GM21825 (cell line): ENCODE results near the gene FAM83G.
"Not testable (repeated sequence)": the region's sequence is repeated elsewhere in the genome, so short reads cannot be mapped to it uniquely, and the experiment has no call there.

Experiments used
- ATAC-seq: cut with Tn5 transposase; IDR thresholded peaks from one replicate; pipeline ENCODE4 v1.9.1; 2021; ENCODE audit warnings: mild to moderate bottlenecking, moderate library complexity; ENCODE audit not compliant: unreplicated experiment

Gene FAM83G

DNA sequence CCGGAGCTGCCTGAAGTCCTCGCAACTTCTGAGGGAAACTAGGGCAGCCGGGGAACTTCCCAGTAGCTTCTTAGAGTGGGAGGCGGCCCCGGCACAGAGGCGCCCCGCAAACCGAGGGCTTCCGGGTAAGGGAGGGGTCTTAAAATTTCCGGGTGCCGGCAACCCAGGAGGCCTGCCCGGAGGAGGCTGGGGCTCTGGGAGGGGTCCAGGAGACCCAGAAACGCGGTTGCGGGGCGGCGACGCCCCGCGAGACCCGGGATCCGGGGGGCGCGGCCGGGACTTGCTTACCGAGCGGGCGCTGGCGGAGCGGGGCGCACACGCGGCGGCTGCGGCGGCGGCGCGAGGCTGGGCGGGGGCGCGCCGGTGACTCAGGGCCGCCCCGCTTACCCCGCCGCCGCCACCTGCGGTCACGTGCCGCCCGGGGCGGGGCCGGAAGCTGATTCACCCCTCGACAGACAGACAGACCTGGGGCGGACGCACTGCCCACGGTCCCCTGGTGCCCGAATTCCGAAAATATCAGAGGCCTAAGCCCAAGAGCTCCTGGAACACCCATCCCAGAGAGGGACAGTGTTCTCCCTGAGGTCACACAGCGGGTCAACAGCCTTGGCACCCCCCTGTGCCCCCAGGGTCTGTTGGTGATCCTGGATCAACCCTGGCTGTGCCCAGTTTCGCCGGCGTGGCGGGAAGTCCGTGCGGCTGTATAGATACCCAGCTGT is at the start of gene FAM83G:
TSS of gene FAM83G (minus strand) at position 344 of the 716 bp plus-strand sequence. CDS start 723 bp downstream, outside the sequence.
- peak; percentile 63 for ATAC-seq

- ATAC-seq = not testable (repeated sequence)
These were observed 44.3 kb upstream of the FAM83G start for GRCh38 chr17:19048826-19049225.

- ATAC-seq = not testable (repeated sequence)
These were observed 42.9 kb upstream of the FAM83G start for GRCh38 chr17:19047510-19047909.

- not testable (repeated sequence) for ATAC-seq
These were observed 42.3 kb upstream of the FAM83G start, which contains the start of gene GRAP for GRCh38 chr17:19046782-19047375. Gene GRAP (minus strand): TSS chr17:19046957. CDS start chr17:19046926, 31 bp downstream.

DNA sequence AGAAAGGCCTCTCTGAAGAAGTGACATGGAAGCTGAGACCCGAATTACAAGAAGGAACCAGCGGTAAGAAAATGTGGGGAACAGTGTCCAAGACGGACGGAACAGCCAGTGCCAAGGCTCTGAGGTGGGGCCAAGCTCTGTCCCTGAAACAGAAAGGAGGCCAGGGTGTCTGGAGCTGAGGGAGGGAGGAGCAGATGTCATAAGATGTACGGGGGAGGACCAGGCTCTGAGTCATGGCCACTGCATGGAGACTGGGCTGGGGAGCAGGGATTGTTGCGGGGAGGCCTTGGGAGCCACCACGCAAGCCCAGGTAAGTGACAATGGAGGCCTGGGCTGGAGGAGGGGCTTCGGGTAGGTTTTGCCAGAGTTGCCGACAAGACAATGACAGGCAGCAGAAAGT is 40.1 kb upstream of the FAM83G start:
- not testable (repeated sequence) for ATAC-seq

DNA sequence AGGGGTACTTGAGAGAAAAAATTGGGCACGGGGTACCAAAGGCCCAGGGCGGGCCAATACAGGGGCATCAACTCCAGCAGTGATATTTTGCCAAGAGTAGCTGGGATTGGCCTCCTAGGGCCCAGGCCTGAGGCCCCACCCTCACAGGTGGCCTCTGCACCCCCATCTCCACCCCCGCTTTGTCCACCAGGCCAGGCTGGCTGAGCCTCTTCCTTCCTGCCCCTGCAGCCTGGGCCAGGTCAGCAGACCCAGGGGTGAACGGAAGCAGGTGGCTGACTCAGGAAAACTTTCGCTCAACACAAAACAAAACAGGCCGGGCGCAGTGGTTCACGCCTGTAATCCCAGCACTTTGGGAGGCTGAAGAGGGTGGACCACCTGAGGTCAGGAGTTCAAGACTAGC is 38.5 kb upstream of the FAM83G start:
- peak; percentile 21 for ATAC-seq

GRCh38 chr17:19042369-19042768 is 37.8 kb upstream of the FAM83G start:
- ATAC-seq = not testable (repeated sequence)

GRCh38 chr17:19041871-19042270 is 37.3 kb upstream of the FAM83G start:
- not testable (repeated sequence) for ATAC-seq

DNA sequence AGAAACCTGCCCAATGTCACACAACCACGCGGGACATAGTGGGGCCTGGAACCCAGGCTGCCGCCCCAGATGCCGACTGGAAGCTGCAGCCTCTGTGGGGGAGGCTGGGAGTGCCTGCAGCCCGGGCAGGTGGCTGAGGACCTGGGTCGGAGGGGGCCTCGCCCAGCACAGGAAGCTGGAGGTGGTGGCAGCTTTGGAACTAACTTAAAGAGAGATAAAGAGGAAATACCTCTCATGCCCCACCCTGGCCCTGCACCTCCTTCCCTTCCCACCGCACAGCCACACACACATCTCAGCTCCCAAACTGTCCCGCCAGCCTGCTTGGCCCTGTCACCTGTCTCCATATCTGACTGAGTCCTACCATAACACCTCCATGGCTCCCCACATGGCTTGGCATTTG is 35.8 kb upstream of the FAM83G start:
- ATAC-seq = not testable (repeated sequence)

DNA sequence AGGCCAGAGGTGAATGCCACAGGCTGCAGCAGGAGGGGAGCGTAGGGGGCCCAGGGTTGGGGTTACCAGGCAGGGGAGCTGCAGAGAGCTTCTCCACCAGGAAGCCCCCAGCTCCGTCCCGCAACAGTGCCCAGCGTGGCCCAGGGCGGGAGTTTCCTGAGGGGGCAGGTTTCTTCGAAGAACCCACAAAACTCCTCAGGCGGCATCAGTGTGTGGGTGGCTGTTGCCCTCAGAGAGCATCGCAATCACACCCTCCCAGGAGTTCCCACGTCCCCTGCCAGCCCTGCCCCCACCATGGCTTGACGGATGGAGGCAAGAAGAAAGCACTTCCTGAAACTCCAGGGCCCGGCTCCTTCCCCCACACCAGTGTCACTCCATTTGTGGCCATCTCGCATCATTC is 34.2 kb upstream of the FAM83G start:
- ATAC-seq = peak; percentile 22

GRCh38 chr17:19038007-19038406 is 33.4 kb upstream of the FAM83G start:
- not testable (repeated sequence) for ATAC-seq

- ATAC-seq = not testable (repeated sequence)
These were observed 33.0 kb upstream of the FAM83G start for GRCh38 chr17:19037547-19037946.

- ATAC-seq = not testable (repeated sequence)
These were observed 31.6 kb upstream of the FAM83G start for GRCh38 chr17:19036186-19036585.

DNA sequence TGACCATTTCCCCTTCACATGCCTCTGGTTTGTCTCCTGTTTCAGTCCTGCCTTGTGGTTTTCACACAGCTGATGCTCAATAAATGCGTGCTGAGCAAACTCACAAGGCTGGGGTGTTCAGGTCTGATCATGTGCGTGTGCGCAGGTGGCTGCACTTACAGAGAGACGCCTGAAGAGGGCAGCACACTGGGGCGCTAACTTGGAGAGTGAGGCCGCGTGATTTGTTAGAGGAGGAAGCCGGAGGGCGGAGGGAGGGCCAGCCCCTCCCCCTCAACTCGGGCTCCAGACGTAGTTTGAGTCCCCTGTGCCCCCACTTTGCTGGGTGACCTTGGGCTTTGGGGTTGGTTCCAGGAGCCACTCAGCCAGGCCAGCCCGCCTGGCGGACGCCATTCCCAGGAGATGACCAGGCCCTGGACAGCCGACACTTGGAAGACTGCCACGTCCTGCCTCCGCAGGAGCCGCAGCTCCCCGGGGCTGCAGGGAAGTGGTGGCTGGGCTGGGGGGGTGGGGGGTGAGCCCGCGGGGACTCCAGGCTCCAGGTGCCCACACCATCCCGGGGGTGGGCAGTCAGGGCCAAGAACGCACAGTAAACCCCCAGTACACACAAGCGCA is 27.9 kb upstream of the FAM83G start:
- ATAC-seq = peak; percentile 44

DNA sequence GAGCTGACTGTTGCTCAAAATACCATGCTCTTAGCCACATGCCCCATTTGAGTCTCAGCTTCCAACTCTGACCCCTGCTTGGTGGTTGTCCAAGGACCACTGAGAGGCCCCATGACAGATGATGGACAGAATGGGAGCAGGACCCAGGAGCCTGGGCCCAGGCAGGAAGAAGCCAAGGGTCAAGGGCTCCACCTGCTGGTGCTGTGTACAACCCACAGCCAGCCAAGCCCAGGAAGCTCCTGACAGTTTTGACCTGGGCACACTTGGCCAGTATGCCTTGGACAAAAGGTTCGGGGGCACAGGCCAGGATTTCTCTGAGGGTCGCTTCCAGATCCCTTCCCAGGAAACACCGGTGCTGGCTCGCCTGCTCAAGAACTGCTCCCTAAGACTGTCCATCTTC is 27.2 kb upstream of the FAM83G start:
- ATAC-seq = not testable (repeated sequence)

DNA sequence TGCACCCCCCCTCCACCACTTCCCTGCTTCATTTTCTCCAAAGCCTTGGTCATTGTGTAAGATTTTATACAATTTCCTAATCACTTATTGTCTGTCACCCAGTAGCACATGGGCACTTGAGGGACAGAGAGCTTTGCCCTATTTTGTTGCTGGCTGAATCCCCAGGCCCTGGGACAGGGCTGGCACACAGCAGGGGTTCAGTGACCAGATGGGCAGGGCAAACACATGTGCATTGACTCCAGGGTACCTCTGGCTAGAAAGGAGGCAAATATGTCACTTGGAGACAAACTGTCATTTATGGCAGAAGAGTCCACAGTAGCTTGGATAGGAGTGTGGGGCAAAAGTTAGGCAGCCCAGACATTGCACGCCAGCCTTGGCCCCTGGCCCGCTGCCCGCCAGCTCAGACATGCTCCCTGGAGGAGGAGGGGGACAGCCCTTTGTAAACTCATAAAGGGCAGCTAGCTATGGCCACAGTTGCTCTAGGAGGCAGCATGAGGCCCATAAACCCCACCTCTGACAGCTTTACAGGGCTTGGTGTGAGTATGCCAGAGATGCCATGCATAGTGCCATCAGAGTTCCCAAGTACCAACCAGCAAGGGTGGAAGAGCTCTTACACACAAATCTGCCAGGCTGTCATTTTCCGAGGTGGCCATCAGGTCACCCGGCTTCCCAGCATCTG is 26.3 kb upstream of the FAM83G start:
- ATAC-seq = not testable (repeated sequence)

- not testable (repeated sequence) for ATAC-seq
These were observed 25.2 kb upstream of the FAM83G start for GRCh38 chr17:19029740-19030139.

DNA sequence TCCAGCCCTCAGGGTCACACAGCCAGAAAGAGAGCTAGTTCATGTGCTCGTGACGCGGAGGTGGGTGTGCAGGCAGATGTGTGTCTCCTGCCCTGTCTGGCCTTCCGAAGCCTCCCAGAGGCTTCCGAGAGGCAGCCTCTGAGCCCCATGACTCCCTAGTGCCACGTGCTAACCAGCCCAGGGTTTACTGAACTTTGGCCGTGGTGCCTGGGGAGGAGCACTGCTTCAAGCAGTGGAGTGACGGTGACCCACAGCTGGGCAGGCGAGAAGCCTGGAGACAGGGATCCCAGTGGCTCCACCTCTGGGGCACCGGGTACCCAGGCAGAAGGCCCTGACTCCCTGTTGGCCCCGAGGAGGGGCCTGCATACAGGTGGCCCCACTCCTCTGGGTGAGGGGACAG is 24.1 kb upstream of the FAM83G start:
- ATAC-seq = not testable (repeated sequence)

- no peak for ATAC-seq
These were observed 19.8 kb upstream of the FAM83G start for GRCh38 chr17:19024101-19025078.
